K562 (cell line): ENCODE results near the gene PCDH9. TPM values are rescaled to one million over a fixed set of nuclear protein-coding genes. Genes with fewer than 3 reads are reported as not detected.
A peak's percentile ranks its signal among the peaks of the same experiment; 100 is the strongest.

Experiments
- ATAC-seq: fragments of 200-7000 bp; cut with Tn5 transposase; 3 replicates; pipeline ENCODE4 v1.9.1; 2020; ENCODE audit warnings: moderate library complexity
- BruUV-seq: library from RNA; stranded (reverse); fragments of 400-500 nt; replicated peaks from 2 replicates; lab custom pipeline; 2021; lab: Mats Ljungman, UMichigan
- CTCF ChIA-PET: fragments of 300-600 bp; formaldehyde crosslinking; extraction: SDS; loops from one replicate; lab custom pipeline; 2021; ENCODE audit warnings: low intra/inter-chr PET ratio; lab: Yijun Ruan, JAX
- POLR2A ChIA-PET: fragments of 300-600, 350-650 bp; sonication (Branson Sonifier 250); formaldehyde crosslinking; extraction: SDS; loops from one replicate; lab custom pipeline; 2021; ENCODE audit warnings: antibody characterized with exemption, inconsistent platforms; lab: Yijun Ruan, JAX
- DNase-seq, 4 experiments: peaks; one replicate each; pipeline versions ENCODE4 v3.0.0 to v3.0.0-alpha.2; 2011 to 2018; ENCODE audit warnings: low spot score in 3 of 4, mixed read lengths in 3 of 4; ENCODE audit errors: extremely low read depth in 1 of 4
- FAIRE-seq: peaks from 2 replicates; lab custom pipeline; 2011; peaks lifted over from hg19 to GRCh38; lab: Jason Lieb, UNC
- H2AFZ ChIP-seq: 2 replicates; pipeline ENCODE4 v1.6.0; 2011; ENCODE audit warnings: low read depth, low read length, control low read depth, inconsistent platforms
- H3K27ac ChIP-seq: fragments of 200-600 bp; 3 replicates; pipeline ENCODE4 v1.8.0; 2011; ENCODE audit warnings: low read depth, mild to moderate bottlenecking, control low read depth, inconsistent platforms, low read length, moderate library complexity, mixed read lengths; ENCODE audit errors: extremely low read depth
- H3K27me3 ChIP-seq, 2 experiments: fragments of 300-600 bp in 1 of 2; 2 replicates in 1 of 2; 3 replicates in 1 of 2; pipeline versions ENCODE4 v1.6.0 to v1.8.0; 2011; ENCODE audit warnings: inconsistent platforms in 2 of 2, low read length in 2 of 2, mild to moderate bottlenecking in 1 of 2, mixed read lengths in 1 of 2, moderate library complexity in 1 of 2; ENCODE audit not compliant: control insufficient read depth in 2 of 2, insufficient read depth in 2 of 2
- H3K36me3 ChIP-seq: fragments of 300-600 bp; 3 replicates; pipeline ENCODE4 v1.8.0; 2011; ENCODE audit warnings: mild to moderate bottlenecking, low read length, inconsistent platforms; ENCODE audit not compliant: control insufficient read depth, insufficient read depth
- H3K4me1 ChIP-seq, 2 experiments: fragments of 200-600 bp in 1 of 2; replicated peaks in 1 of 2; 2 replicates in 1 of 2; 3 replicates in 1 of 2; pipeline versions ENCODE4 v1.5.1 to v1.8.0; 2011; ENCODE audit warnings: inconsistent platforms in 2 of 2, low read length in 2 of 2, mild to moderate bottlenecking in 1 of 2, mixed read lengths in 1 of 2, moderate library complexity in 1 of 2; ENCODE audit not compliant: control insufficient read depth in 2 of 2, insufficient read depth in 2 of 2
- H3K4me2 ChIP-seq: 2 replicates; pipeline ENCODE4 v1.6.1; 2011; ENCODE audit warnings: low read length, control low read depth, inconsistent platforms, mixed read lengths; ENCODE audit not compliant: insufficient read depth
- H3K4me3 ChIP-seq: fragments of 200-600 bp; sonication (generic), shearing (Covaris generic); 2 replicates; pipeline ENCODE4 v1.5.1; 2016; ENCODE audit warnings: control low read depth, inconsistent platforms
- H3K79me2 ChIP-seq: fragments of 200-600 bp; 3 replicates; pipeline ENCODE4 v1.8.0; 2011; ENCODE audit warnings: low read length, inconsistent platforms; ENCODE audit not compliant: control insufficient read depth, insufficient read depth
- H3K9ac ChIP-seq, 2 experiments: 2 replicates each; pipeline versions ENCODE4 v1.6.0 to v1.6.1; 2011; ENCODE audit warnings: low read depth in 2 of 2, low read length in 2 of 2, control low read depth in 1 of 2, inconsistent platforms in 1 of 2, mild to moderate bottlenecking in 1 of 2, mixed read lengths in 1 of 2; ENCODE audit not compliant: insufficient read depth in 1 of 2
- H3K9me1 ChIP-seq: one replicate; pipeline ENCODE4 v1.6.0; 2011; ENCODE audit warnings: inconsistent platforms, mild to moderate bottlenecking, low read length, moderate library complexity; ENCODE audit not compliant: control insufficient read depth, insufficient read depth
- H3K9me3 ChIP-seq: replicated peaks from 2 replicates; pipeline ENCODE4 v1.5.1; 2011; ENCODE audit warnings: low read depth, low read length, inconsistent platforms; ENCODE audit not compliant: control insufficient read depth, insufficient read depth
- H4K20me1 ChIP-seq: replicated peaks from 2 replicates; pipeline ENCODE4 v1.6.1; 2011; ENCODE audit warnings: low read length, inconsistent platforms, mixed read lengths; ENCODE audit not compliant: control insufficient read depth, insufficient read depth
- ATF3 ChIP-seq, 2 experiments: fragments of 450-650 bp in 1 of 2; sonication (generic) in 1 of 2; formaldehyde crosslinking in 1 of 2; IDR thresholded peaks in 1 of 2; conservative IDR thresholded peaks in 1 of 2; 2 replicates each; pipeline versions ENCODE4 v1.6.1 to v1.8.1; 2016 to 2023; ENCODE audit warnings: mild to moderate bottlenecking in 2 of 2, moderate library complexity in 2 of 2, inconsistent platforms in 1 of 2, missing genetic modification reagents in 1 of 2
- CEBPG ChIP-seq, 3 experiments: fragments of 200-800 bp in 1 of 3; sonication (Bioruptor generic) in 1 of 3; sonication (generic) in 1 of 3; formaldehyde crosslinking in 1 of 3; IDR thresholded peaks in 2 of 3; conservative IDR thresholded peaks in 1 of 3; 2 replicates each; pipeline versions ENCODE4 v1.6.1 to v1.8.0; 2016 to 2022; ENCODE audit warnings: missing compliant biosample characterization in 2 of 3, missing genetic modification characterization in 2 of 3, mild to moderate bottlenecking in 1 of 3, missing genetic modification reagents in 1 of 3
- FOSL1 ChIP-seq: fragments of 200-800 bp; sonication (Bioruptor generic); conservative IDR thresholded peaks from 2 replicates; pipeline ENCODE4 v1.6.1; 2016; ENCODE audit warnings: missing genetic modification characterization, missing compliant biosample characterization
- LEF1 ChIP-seq: fragments of 450-650 bp; IDR thresholded peaks from 2 replicates; pipeline ENCODE4 v1.6.1; 2016; ENCODE audit warnings: mild to moderate bottlenecking
- ZNF143 ChIP-seq: sonication (generic); formaldehyde crosslinking; IDR thresholded peaks from 2 replicates; pipeline ENCODE4 v1.9.0; 2022; ENCODE audit warnings: mild to moderate bottlenecking, missing genetic modification reagents
- WGBS: fragments of 100-300 bp; shearing (Covaris generic); methylation state at CpG from one replicate; pipeline ENCODE4 v1.1.6; 2016; ENCODE audit warnings: low coverage, mixed read lengths; ENCODE audit not compliant: insufficient coverage; ENCODE audit errors: missing lambda C conversion rate; 5-methylcytosine and 5-hydroxymethylcytosine counted together
- in situ Hi-C: fragments of 300-500 bp; cut with MboI; formaldehyde crosslinking; loops from 4 replicates; pipeline ENCODE4 v1.15.0; 2018; ENCODE audit warnings: inconsistent platforms, mixed read lengths
- intact Hi-C: fragments of 100-400 bp; cut with micrococcal nuclease; formaldehyde crosslinking; loops from 2 replicates; pipeline ENCODE4 v1.14.2; 2022
- polyA plus RNA-seq, 8 experiments: library from polyadenylated mRNA; depleted of rRNA in 4 of 8; stranded (reverse) in 5 of 8; unstranded in 3 of 8; fragments of >200 nt; fragmentation: Nextera tagmentation in 2 of 8; fragmentation: Illumina TruSeq in 1 of 8; extraction: Ambion mirVana in 2 of 8; extraction: Trizol in 1 of 8; gene quantifications; 2 replicates each; pipeline versions ENCODE4 v1.2.1 to v1.2.3, GENCODE V29; 2011 to 2014; ENCODE audit warnings: inconsistent platforms in 1 of 8, missing spikeins in 1 of 8
- total RNA-seq, 7 experiments: library from RNA; depleted of rRNA in 6 of 7; stranded (reverse); fragments of >200 nt in 6 of 7; fragmentation: Illumina TruSeq in 2 of 7; extraction: Trizol in 2 of 7; gene quantifications; 2 replicates each; pipeline versions ENCODE4 v1.2.1 to v1.2.3, GENCODE V29; 2011 to 2021; ENCODE audit warnings: low replicate concordance in 1 of 7

The PCDH9 gene
- total and polyA plus RNA-seq, 9 of the 15 experiments (the other 6 are each of a cell fraction or from before 2014, with no cell fraction given): 1.1 to 6.7 (median 4.9) TPM

GRCh38 chr13:67119481-67119894 lies 110.6 kb downstream of the PCDH9 start:
- in situ Hi-C loops: no loop called here
- 8% methylated on average over 1 of the region's 1 CpG for WGBS
- H3K36me3 ChIP-seq: no peaks in the 10 kb centered on the region
- ChIA-PET CTCF (no interaction called here), POLR2A (no interaction called here)
- H3K9me3 ChIP-seq: no peaks in the 10 kb centered on the region
- peak; percentile 62 for TF ChIP-seq ATF3 (IDR thresholded peaks at IDR 0.05)
- no peak for TF ChIP-seq ATF3 (CRISPR knock-in tag; conservative IDR thresholded peaks at IDR 0.05)
- TF ChIP-seq CEBPG (CRISPR knock-in tag; IDR thresholded peaks at IDR 0.05): no peak
- 0 out of 4 replicates have a peak, but pooled peaks of 1 of the 2 experiments have one; percentile 19 for TF ChIP-seq CEBPG (tag; conservative IDR thresholded peaks at IDR 0.05 in 1 of 2, IDR thresholded peaks at IDR 0.05 in 1 of 2)
- no peak for TF ChIP-seq LEF1
- peak; percentile 46; the same call in 1 of the 2 replicates for TF ChIP-seq FOSL1 (tag)
- no peak for TF ChIP-seq ZNF143 (CRISPR knock-in tag)
- peak in 1 of 4 experiments; percentile 4 for DNase-seq
- no peaks in the 10 kb centered on the region for H3K27me3 ChIP-seq
- no peak overlapping the region for H3K9ac ChIP-seq
- H3K27ac ChIP-seq: no peak overlapping the region
- H4K20me1 ChIP-seq: no peaks in the 10 kb centered on the region
- FAIRE-seq: no peak
- peak overlapping the region; percentile 63; the same call in 1 of the 2 replicates for H2AFZ ChIP-seq
- intact Hi-C loops: no loop called here
- no peak overlapping the region for H3K4me3 ChIP-seq
- H3K79me2 ChIP-seq: no peaks in the 10 kb centered on the region
- peak; percentile 46 for ATAC-seq
- H3K9me1 ChIP-seq: no peaks in the 10 kb centered on the region
- BruUV-seq: no TSS peak
- H3K4me1 ChIP-seq: no peaks in the 10 kb centered on the region; a peak in 2 of 5 replicates
- H3K4me2 ChIP-seq: no peak overlapping the region
